Ascending aorta (tissue), 2 donors: ENCODE data around the gene COL6A1. TPM values are rescaled to one million over a fixed set of nuclear protein-coding genes. Genes with fewer than 3 reads are reported as not detected.

Source experiments
- DNase-seq, 2 donors: peaks; one replicate each; pipeline ENCODE4 v3.0.0-alpha.2; 2019; ENCODE audit warnings: low spot score in 2 of 2
- H3K27ac ChIP-seq, 2 donors: fragments of 200-600 bp; sonication (generic); one replicate each; pipeline ENCODE4 v1.5.1; 2016 to 2017; ENCODE audit warnings: mild to moderate bottlenecking in 1 of 2
- H3K27me3 ChIP-seq: fragments of 200-600 bp; sonication (generic); one replicate; pipeline ENCODE4 v1.5.1; 2017
- H3K36me3 ChIP-seq, 2 donors: fragments of 200-600 bp; sonication (generic); one replicate each; pipeline ENCODE4 v1.5.1; 2016
- H3K4me1 ChIP-seq, 2 donors: fragments of 200-600 bp; sonication (generic); one replicate each; pipeline ENCODE4 v1.5.1; 2016 to 2017; ENCODE audit warnings: mild to moderate bottlenecking in 1 of 2
- H3K4me3 ChIP-seq, 2 donors: fragments of 200-600 bp; sonication (generic); one replicate each; pipeline ENCODE4 v1.5.1; 2016 to 2017; ENCODE audit warnings: mild to moderate bottlenecking in 1 of 2
- H3K9me3 ChIP-seq, 2 donors: fragments of 200-600 bp; sonication (generic); one replicate each; pipeline ENCODE4 v1.5.1; 2016
- CTCF ChIP-seq, 3 experiments: fragments of 200-600 bp in 2 of 3; fragments of 450-650 bp in 1 of 3; sonication (generic) in 2 of 3; IDR thresholded peaks; one replicate each; pipeline ENCODE4 v1.5.1; 2016 to 2019; ENCODE audit warnings: antibody characterized with exemption in 3 of 3, mild to moderate bottlenecking in 1 of 3, moderate library complexity in 1 of 3
- intact Hi-C: fragments of 100-400 bp; cut with DNase I; formaldehyde crosslinking; loops from one replicate; pipeline ENCODE4 v1.15.1; 2023
- total RNA-seq: library from RNA; depleted of rRNA; stranded (reverse); fragments of >200 nt; gene quantifications from one replicate; pipeline ENCODE4 v1.1.0, GENCODE V29; 2016

The COL6A1 gene
- total RNA-seq, 1 donor from 2014 or later: 1,564 TPM

- H3K4me3 ChIP-seq: no peak overlapping the region
- DNase-seq: no peak
- H3K9me3 ChIP-seq: no peaks in the 10 kb centered on the region
- no peak for TF ChIP-seq CTCF (IDR thresholded peaks at IDR 0.05)
- H3K27ac ChIP-seq: peak overlapping the region; percentile 93 to 96
- H3K36me3 ChIP-seq: no peaks in the 10 kb centered on the region
- peaks cover 14 to 56% of the 10 kb centered on the region in 2 donors for H3K4me1 ChIP-seq
- intact Hi-C loops: loop anchor here (5.0 kb wide), 1 partner anchor 1081 kb away; the partner anchor contains the start of gene PTTG1IP
- no peaks in the 10 kb centered on the region for H3K27me3 ChIP-seq
Observed at GRCh38 chr21:45952974-45953373, 28.6 kb upstream of the COL6A1 start.

- H3K27ac ChIP-seq: peak overlapping the region; percentile 93 to 96
- no peaks in the 10 kb centered on the region for H3K27me3 ChIP-seq
- peaks cover 14 to 63% of the 10 kb centered on the region in 2 donors for H3K4me1 ChIP-seq
- no peaks in the 10 kb centered on the region for H3K36me3 ChIP-seq
- DNase-seq: peak in 1 of 2 donors; percentile 74
- H3K9me3 ChIP-seq: no peaks in the 10 kb centered on the region
- intact Hi-C loops: loop anchor here (5.0 kb wide), 1 partner anchor 1082 kb away; the partner anchor contains the start of gene PTTG1IP
- H3K4me3 ChIP-seq: no peak overlapping the region
- TF ChIP-seq CTCF (IDR thresholded peaks at IDR 0.05): peak in 2 of 3 experiments; percentile 40 to 42
Observed at GRCh38 chr21:45954261-45954660, 27.3 kb upstream of the COL6A1 start.

- no peak for TF ChIP-seq CTCF (IDR thresholded peaks at IDR 0.05)
- no peaks in the 10 kb centered on the region for H3K27me3 ChIP-seq
- H3K36me3 ChIP-seq: no peaks in the 10 kb centered on the region
- intact Hi-C loops: loop anchor here (5.0 kb wide), 2 partner anchors 272 to 1083 kb away; partner anchors contain the start of genes LSS and PTTG1IP
- no peaks in the 10 kb centered on the region for H3K9me3 ChIP-seq
- DNase-seq: no peak
- no peak overlapping the region for H3K4me3 ChIP-seq
- H3K27ac ChIP-seq: peak overlapping the region; percentile 93 to 96
- H3K4me1 ChIP-seq: peaks cover 14 to 67% of the 10 kb centered on the region in 2 donors
Observed at GRCh38 chr21:45954921-45955320, 26.6 kb upstream of the COL6A1 start.

DNA sequence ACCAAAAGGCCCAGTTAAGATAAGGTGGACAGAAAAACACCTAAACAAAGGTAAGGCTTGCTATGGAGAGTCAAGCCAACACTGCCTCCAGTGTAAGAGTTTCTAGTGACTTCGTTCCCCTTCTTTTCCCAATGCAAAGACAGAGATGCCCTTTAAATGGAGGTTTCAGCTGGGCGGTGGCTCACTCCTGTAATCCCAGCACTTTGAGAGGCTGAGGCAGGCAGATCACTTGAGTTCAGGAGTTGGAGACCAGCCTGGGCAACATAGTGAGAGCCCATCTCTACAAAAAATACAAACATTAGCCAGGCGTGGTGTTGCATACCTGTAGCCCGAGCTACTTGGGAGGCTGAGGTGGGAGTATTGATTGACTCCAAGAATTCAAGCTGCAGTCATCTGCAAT lies 24.0 kb upstream of the COL6A1 start:
- intact Hi-C loops: loop anchor here (5.0 kb wide), 1 partner anchor 270 kb away; the partner anchor contains the start of gene LSS
- DNase-seq: no peak
- Histone ChIP-seq H3K9me3 (no peaks in the 10 kb centered on the region), H3K27ac (peak overlapping the region; percentile 82 to 86), H3K27me3 (no peaks in the 10 kb centered on the region), H3K36me3 (no peaks in the 10 kb centered on the region), H3K4me3 (no peak overlapping the region), H3K4me1 (peaks cover 7 to 55% of the 10 kb centered on the region in 2 donors)
- no peak for TF ChIP-seq CTCF (IDR thresholded peaks at IDR 0.05)

- peak in 1 of 2 donors; percentile 86 for DNase-seq
- intact Hi-C loops: loop anchor here (5.0 kb wide), 1 partner anchor 269 kb away; the partner anchor contains the start of gene LSS
- Histone ChIP-seq H3K36me3 (no peaks in the 10 kb centered on the region), H3K4me1 (peaks cover 7 to 53% of the 10 kb centered on the region in 2 donors), H3K27me3 (no peaks in the 10 kb centered on the region), H3K9me3 (no peaks in the 10 kb centered on the region), H3K4me3 (peak overlapping the region in 1 of 2 donors; percentile 40), H3K27ac (peak overlapping the region; percentile 82 to 86)
- no peak for TF ChIP-seq CTCF (IDR thresholded peaks at IDR 0.05)
Observed at GRCh38 chr21:45957981-45958600, 23.5 kb upstream of the COL6A1 start.
